Esophagus squamous epithelium (tissue), 4 donors: Measurements from ENCODE around the gene FGGY.

Experiments used
- POLR2A ChIP-seq, 4 donors: fragments of 450-650 bp; IDR thresholded peaks; one replicate each; pipeline ENCODE4 v1.6.1; 2017; ENCODE audit warnings: antibody characterized with exemption in 4 of 4, mild to moderate bottlenecking in 4 of 4, moderate library complexity in 3 of 4
- TF ChIP-seq, protein P1 (sequence below), 6 experiments: fragments of 450-650 bp in 4 of 6; fragments of 200-600 bp in 2 of 6; sonication (generic) in 2 of 6; IDR thresholded peaks; one replicate each; pipeline ENCODE4 v1.5.1; 2016 to 2019; ENCODE audit warnings: antibody characterized with exemption in 6 of 6, mild to moderate bottlenecking in 4 of 6, moderate library complexity in 4 of 6

DNA sequence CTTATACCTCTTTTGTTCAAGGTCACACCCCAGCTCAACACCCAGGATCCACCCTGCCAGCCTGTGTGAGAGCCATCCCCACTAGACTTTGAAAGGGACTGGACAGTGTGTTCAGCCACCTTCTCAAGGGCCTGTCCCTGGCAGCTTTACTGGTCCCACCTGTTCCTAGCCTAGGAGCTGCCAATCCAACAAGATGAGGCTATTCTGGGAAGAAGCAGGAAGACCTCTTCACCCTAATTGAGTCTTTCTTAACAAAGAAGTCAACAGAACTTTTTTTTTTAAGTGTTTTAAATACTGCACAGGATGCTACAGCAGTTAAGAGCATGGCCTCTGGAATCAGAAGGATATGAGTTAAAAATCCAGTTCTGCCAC is 422.1 kb downstream of the FGGY start:
- TF ChIP-seq, protein P1, sequence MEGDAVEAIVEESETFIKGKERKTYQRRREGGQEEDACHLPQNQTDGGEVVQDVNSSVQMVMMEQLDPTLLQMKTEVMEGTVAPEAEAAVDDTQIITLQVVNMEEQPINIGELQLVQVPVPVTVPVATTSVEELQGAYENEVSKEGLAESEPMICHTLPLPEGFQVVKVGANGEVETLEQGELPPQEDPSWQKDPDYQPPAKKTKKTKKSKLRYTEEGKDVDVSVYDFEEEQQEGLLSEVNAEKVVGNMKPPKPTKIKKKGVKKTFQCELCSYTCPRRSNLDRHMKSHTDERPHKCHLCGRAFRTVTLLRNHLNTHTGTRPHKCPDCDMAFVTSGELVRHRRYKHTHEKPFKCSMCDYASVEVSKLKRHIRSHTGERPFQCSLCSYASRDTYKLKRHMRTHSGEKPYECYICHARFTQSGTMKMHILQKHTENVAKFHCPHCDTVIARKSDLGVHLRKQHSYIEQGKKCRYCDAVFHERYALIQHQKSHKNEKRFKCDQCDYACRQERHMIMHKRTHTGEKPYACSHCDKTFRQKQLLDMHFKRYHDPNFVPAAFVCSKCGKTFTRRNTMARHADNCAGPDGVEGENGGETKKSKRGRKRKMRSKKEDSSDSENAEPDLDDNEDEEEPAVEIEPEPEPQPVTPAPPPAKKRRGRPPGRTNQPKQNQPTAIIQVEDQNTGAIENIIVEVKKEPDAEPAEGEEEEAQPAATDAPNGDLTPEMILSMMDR (IDR thresholded peaks at IDR 0.05): no peak
- TF ChIP-seq POLR2A (IDR thresholded peaks at IDR 0.05): no peak
